WI38 (cell line): ENCODE measurements around the gene LAMTOR2.
A peak's percentile ranks its signal among the peaks of the same experiment; 100 is the strongest.

Experiments used
- H3K4me3 ChIP-seq: 2 replicates; pipeline ENCODE4 v1.5.1; 2011; ENCODE audit warnings: low read depth, mild to moderate bottlenecking, control low read depth, low read length
- TF ChIP-seq, protein P1 (sequence below): IDR thresholded peaks from 2 replicates; pipeline ENCODE4 v1.5.1; 2012; ENCODE audit warnings: low read depth, mild to moderate bottlenecking, control low read depth, low read length

The LAMTOR2 gene

DNA sequence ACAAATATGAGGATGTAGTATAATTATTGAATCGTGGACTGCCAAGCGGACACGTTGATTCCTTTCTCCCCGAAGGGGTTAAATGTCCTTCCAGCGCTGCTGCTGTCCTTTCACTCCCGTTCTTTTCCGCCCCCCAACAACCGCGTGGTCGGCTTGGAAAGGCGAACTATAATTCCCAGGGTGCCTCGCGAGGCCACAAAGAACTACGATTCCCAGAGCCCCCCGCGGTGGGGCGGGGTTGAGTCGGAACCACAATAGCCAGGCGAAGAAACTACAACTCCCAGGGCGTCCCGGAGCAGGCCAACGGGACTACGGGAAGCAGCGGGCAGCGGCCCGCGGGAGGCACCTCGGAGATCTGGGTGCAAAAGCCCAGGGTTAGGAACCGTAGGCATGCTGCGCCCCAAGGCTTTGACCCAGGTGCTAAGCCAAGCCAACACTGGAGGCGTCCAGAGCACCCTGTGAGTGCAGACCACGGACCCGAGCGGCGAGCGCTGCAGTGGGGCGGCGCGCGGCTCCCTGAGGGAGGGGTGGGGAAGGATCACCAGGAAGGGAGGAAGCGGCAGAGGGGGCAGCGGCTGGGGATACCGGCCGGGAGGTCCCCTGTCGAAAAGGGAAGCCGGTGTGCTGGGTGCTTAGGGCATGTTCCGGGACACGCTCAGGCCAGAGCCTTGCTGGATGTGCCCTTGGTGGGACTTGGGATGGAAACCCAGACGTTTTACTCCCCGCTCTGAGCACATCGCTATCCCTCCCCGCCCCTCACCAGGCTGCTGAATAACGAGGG lies at the start of gene LAMTOR2:
Gene LAMTOR2 (plus strand): TSS at position 283 of the 781 bp plus-strand sequence. CDS start 108 bp downstream, at position 391.
- peak within 1 kb of the TSS; percentile 79 for H3K4me3 ChIP-seq
- TF ChIP-seq, protein P1, sequence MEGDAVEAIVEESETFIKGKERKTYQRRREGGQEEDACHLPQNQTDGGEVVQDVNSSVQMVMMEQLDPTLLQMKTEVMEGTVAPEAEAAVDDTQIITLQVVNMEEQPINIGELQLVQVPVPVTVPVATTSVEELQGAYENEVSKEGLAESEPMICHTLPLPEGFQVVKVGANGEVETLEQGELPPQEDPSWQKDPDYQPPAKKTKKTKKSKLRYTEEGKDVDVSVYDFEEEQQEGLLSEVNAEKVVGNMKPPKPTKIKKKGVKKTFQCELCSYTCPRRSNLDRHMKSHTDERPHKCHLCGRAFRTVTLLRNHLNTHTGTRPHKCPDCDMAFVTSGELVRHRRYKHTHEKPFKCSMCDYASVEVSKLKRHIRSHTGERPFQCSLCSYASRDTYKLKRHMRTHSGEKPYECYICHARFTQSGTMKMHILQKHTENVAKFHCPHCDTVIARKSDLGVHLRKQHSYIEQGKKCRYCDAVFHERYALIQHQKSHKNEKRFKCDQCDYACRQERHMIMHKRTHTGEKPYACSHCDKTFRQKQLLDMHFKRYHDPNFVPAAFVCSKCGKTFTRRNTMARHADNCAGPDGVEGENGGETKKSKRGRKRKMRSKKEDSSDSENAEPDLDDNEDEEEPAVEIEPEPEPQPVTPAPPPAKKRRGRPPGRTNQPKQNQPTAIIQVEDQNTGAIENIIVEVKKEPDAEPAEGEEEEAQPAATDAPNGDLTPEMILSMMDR, result no peak

DNA sequence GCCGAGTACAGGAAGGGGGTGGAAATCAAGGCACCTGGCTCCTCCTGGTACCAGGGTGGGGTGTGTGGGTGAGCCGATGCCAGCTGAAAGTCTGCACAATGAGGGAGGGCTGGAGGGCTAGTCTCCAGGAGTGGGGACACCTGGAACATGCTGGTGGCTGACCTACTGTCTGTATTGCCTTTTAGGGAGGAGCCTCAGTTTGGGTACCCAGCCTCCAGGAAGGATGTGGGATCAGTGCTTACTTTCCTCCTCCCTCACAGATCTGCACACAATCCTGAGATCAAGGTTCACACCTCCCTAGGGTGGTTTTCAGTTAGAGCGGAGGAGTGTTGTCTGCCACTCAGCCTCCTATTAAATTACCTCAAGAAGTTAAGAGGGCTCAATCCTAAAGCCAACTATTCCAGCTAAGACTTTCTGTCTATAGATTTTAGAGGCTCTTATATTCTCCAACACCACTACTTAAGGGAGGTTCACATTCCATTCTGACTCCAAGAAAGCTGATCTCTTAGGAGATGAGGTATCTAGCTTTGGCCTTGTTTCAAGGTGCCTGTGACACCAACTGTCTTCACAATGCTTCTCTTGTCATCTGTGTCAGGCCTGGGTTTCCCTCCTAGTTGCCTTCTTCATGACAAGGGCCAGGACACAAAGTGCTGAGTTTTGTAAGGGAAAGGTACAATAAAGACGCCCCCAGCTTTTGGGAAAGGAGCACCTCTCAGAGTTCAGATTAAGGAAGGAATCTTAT lies 49.6 kb upstream of the LAMTOR2 start:
- no peak overlapping the region for H3K4me3 ChIP-seq
- TF ChIP-seq, protein P1, result no peak

DNA sequence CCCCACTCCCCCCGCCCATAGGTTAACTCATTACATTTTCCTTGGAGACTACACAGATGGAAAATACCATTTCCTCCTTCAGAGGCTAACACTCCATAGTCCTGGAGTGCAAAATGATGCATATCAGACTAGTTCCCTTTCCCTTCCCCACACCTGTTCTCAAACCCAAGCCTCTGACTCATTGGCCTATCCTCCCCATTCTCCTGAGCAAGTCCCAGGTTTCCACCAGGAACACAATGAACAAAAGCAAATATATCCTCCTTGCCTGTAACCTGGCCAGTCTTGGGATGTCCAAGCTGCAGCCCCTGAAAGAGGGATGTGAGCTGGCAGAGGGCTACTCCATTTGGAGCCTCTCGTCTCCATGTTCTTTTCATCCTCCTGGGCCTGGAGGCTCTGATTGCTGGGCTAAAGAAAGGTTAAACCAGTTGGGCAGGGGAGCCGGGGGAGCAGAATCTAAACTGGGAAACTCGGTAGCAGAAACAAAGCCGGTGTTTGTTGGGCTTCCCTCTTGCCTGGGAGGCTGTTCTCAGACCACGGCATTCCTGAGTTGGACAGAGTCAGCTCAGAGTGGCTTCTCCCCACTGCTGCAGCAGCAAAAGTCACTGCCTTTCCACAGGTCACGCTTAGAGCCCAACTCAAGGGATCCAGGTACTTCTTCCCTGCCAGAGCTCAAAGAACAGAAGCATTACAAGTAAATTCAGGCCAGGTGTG lies 47.8 kb upstream of the LAMTOR2 start:
- TF ChIP-seq, protein P1, result no peak

DNA sequence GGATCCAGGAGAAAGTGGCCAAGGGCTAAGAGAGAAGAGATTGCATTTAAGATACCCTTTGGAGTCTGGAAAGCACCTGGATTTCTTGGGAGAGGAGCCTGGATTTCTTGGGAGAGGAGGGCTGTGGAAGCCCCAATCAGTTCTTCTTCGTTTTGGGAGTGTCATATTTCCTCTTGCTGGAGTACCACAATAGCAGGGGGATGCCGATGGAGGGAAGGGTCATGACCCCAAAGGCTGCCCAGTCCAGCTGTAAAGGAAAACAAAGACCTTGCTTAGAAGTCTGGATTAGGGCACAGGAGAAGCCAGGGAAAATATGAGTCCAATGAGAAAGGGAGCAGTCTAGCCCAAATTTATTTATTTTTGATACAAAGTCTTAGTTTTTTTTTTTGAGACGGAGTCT lies 45.2 kb upstream of the LAMTOR2 start:
- TF ChIP-seq, protein P1, result no peak

More for the DNA sequence above, 47.8 kb upstream of the LAMTOR2 start:
- H3K4me3 ChIP-seq, result no peak overlapping the region

DNA sequence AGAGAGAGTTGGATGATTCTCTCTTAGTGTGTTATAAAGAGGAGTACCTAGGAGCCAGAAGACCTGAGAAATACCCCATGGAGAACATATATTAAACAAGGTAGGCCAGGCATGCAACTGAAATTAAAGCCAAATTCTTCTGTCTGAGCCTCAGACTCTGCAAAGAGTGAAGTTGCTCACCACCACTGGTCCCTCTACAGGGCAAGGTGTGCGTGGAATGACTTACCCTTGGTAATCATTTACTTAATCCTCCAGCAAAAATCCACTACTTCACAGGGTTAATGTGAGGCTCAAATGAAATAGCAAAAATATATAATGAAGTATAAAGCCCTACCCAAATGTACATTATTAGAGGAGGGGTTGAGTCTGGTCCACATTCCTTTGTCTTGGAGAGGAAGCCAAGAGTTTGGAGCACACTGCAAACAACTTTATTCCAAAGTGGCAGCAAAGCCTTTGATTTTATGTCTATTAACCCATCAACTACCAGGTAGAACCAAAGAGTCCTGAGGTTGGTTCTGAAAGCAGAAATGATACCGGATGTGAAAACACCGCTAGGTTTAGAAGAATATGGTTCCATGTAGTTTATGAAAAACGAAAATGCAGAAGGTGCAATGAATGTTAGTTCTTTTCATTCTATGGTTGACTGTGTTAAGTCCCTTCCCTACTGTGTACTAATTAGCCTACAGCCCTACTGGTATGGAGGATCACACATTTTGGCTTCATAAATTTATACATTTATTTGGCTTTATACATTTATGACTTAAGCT lies 42.3 kb upstream of the LAMTOR2 start:
- no peak overlapping the region for H3K4me3 ChIP-seq
- TF ChIP-seq, protein P1, result no peak

More for the DNA sequence above, 45.2 kb upstream of the LAMTOR2 start:
- no peak overlapping the region for H3K4me3 ChIP-seq

DNA sequence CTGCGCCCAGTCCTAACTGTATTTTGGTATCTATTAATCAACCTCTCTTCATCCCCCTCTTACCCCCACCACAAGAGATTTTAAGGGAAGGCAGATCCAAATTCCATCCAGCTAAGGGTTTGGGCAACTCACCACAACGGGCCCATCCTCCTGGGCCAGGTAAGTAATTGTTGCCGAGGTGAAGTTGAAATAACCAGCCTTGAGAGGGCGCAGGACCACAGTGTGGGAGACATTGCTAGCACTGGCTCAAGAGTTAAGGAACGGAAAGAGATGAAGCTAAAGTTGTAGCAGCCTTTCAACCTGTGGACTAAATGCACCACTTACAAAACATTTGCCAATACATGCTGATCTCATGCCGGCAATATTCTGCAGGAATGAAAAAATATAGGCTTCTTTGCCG lies 39.8 kb upstream of the LAMTOR2 start:
- TF ChIP-seq, protein P1, result no peak
- H3K4me3 ChIP-seq, result no peak overlapping the region
